A549 (cell line): Measurements from ENCODE around the gene TMC6.

Experiments
- CEBPB ChIP-seq, 2 experiments: fragments of >200 bp in 1 of 2; sonication (Bioruptor Twin) in 1 of 2; formaldehyde crosslinking in 1 of 2; IDR thresholded peaks; 2 replicates each; pipeline ENCODE4 v1.6.1; 2012 to 2016
- CTCF ChIP-seq: fragments of >200 bp; sonication (Bioruptor Twin); formaldehyde crosslinking; IDR thresholded peaks from 3 replicates; pipeline ENCODE4 v1.5.1; 2016
- EHMT2 ChIP-seq: fragments of 200-600 bp; sonication (generic); IDR thresholded peaks from 2 replicates; pipeline ENCODE4 v1.6.1; 2016; ENCODE audit warnings: antibody characterized with exemption, low read depth, mild to moderate bottlenecking, moderate library complexity
- ELK1 ChIP-seq: fragments of 150-350 bp; IDR thresholded peaks from 2 replicates; pipeline ENCODE4 v1.6.1; 2014; ENCODE audit warnings: low read depth, mild to moderate bottlenecking, low read length
- JUN ChIP-seq, 2 experiments: fragments of >200 bp; sonication (Bioruptor Twin); formaldehyde crosslinking; IDR thresholded peaks; 2 replicates in 1 of 2; 3 replicates in 1 of 2; pipeline ENCODE4 v1.6.1; 2016 to 2017
- JUNB ChIP-seq: fragments of >200 bp; sonication (Bioruptor Twin); formaldehyde crosslinking; IDR thresholded peaks from 2 replicates; pipeline ENCODE4 v1.6.1; 2016
- MAX ChIP-seq: IDR thresholded peaks from 2 replicates; pipeline ENCODE4 v1.6.1; 2012
- MYC ChIP-seq: IDR thresholded peaks from 2 replicates; pipeline ENCODE4 v1.6.1; 2012; ENCODE audit warnings: mild to moderate bottlenecking, inconsistent platforms, low read length, improper control_type of control experiment, borderline replicate concordance
- POLR2A ChIP-seq: IDR thresholded peaks from 2 replicates; pipeline ENCODE4 v1.6.1; 2012; ENCODE audit warnings: mild to moderate bottlenecking, low read length
- RCOR1 ChIP-seq: fragments of 150-350 bp; IDR thresholded peaks from 2 replicates; pipeline ENCODE4 v1.6.1; 2014; ENCODE audit warnings: antibody characterized with exemption, low read length, low read depth
- REST ChIP-seq: fragments of 200-600 bp; sonication (generic); IDR thresholded peaks from 2 replicates; pipeline ENCODE4 v1.6.1; 2016; ENCODE audit warnings: antibody characterized with exemption, mild to moderate bottlenecking, moderate library complexity
- SMC3 ChIP-seq: fragments of >200 bp; sonication (Bioruptor Twin); formaldehyde crosslinking; IDR thresholded peaks from 3 replicates; pipeline ENCODE4 v1.6.1; 2018; ENCODE audit warnings: inconsistent platforms

GRCh38 chr17:78095035-78095434 lies 33.5 kb downstream of the TMC6 start:
- TF ChIP-seq EHMT2 (no peak), CTCF (no peak), CEBPB (IDR thresholded peaks at IDR 0.05) (no peak), JUNB (no peak), JUN (IDR thresholded peaks at IDR 0.05) (no peak), POLR2A (no peak), REST (no peak), MYC (no peak), ELK1 (no peak), MAX (no peak), SMC3 (no peak), RCOR1 (no peak)
